HG02610 (cell line): ENCODE measurements around the gene DUSP1.

Source experiments
- ATAC-seq: cut with Tn5 transposase; IDR thresholded peaks from one replicate; pipeline ENCODE4 v1.9.1; 2021; ENCODE audit warnings: mild to moderate bottlenecking, moderate library complexity; ENCODE audit not compliant: unreplicated experiment

DUSP1 gene

DNA sequence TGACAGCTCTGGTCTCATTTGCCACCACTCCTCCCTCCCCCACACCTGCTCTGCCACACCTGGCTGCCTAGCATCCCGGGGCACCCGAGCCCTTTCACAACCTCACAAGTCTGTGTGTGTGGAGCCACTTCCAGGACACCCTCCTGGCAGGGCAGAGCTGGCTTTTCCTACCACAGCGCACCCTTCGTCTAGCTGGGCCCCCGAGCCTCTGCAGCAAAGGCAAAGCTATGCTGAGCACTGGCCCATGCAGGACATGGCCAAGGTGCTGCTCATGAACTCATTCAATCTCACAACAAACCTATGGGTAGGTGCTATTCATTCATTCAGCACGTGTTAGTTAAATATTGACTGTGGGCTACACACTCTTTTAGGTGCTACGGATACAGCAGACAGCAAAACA lies 43.4 kb downstream of the DUSP1 start:
- ATAC-seq: no peak

DNA sequence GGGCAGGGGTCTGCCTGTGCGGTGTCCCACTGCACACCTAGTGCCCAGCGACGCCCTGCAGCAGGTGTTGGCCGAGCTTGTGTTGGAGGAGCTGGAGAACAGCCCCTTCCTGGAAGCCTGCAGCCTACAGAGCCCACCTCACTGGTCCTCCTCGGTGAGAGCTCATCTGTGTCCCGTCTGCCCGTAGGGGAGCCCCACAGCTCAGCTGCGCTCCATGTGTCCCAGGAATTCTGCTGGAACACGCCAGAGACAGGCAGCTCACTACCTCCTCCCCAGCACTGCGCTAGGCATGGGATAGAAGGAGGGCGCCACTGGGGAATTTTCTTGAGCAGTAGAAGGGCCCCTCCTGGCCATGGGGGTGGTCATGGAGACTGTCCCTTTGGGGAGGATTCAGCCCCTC lies 44.0 kb downstream of the DUSP1 start:
- no peak for ATAC-seq

DNA sequence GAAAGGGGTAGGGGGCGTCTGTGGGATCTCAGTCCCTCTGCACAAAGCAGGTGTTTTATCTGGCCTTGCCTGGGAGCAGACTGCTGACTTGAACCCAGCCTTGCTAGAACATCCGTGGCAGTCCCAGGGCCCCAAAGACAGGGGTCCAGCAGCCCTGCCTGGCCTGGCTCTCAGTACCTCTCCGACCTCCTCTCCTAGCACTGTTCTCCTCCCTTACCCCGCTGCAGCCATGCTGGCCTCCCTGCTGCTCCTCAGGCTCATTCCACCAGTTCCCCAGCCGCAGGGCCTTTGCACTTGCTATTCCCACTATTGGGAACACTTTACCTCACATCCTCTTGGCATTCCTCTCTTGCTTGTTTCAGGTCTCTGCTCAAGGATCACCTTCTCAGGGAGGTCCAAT lies 45.2 kb downstream of the DUSP1 start:
- no peak for ATAC-seq

GRCh38 chr5:172725273-172725672 lies 45.7 kb downstream of the DUSP1 start:
- no peak for ATAC-seq

DNA sequence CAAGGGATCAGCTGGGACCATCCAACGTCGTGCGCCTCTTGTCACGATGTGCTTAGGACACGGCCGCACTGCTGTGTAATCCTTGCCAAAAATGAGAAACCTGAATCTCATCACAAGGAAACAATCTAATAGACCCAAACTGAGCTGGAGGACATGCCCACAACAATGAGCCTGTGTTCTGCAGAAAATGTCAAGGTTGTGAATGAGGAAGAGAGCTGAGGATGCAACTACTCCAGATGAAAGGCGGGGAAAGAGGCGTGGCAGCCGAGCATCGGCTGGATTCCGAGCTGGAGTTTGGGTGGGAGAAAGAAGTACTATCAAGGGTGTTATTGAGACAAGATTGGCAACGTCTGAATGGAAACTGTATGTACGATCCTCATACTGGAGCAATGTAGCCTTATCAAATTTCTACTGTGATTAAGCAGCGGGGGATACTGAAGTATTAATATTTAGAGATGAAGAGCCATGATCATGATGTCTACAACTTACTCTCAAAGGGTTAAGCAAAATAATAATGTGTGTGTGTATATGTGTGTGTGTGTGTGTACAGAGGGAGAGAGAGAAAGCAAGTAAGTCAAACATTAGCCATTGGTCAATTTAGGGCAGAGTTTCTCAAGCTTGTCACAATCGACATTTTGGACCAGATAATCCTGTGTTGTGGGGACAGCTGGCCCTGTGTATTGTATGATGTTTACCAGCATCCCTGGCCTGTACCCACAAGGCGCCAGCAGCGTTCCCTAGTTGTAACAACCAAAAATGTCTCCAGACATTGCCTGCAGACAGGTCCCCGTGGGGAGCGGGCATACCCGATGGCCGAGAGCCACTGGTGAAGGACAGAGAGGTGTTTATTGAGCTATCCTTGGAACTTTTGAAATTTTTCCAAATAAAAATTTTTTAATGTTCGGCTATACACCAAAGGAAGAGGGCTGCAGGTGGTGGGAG lies 46.5 kb downstream of the DUSP1 start:
- no peak for ATAC-seq

DNA sequence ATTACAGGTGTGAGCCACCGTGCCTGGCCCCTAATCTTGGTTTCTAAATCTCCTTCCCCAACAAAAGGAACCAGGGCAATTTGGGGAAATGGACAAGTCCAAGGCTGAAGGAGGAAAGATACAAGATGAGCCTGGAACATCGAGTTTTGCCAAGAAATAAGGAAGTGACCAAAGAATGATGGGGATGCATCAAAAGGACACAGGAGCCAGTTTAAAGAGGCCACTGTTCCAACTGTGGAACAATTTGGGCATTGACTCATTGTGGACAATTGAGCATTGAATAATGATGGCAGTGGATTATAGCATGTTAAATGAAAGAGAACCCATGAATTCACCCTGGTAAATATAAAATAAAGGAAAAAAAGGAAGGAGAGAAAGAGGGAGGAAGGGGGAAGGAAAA lies 47.5 kb downstream of the DUSP1 start:
- no peak for ATAC-seq

GRCh38 chr5:172722327-172722815 lies 48.6 kb downstream of the DUSP1 start:
- no peak for ATAC-seq

DNA sequence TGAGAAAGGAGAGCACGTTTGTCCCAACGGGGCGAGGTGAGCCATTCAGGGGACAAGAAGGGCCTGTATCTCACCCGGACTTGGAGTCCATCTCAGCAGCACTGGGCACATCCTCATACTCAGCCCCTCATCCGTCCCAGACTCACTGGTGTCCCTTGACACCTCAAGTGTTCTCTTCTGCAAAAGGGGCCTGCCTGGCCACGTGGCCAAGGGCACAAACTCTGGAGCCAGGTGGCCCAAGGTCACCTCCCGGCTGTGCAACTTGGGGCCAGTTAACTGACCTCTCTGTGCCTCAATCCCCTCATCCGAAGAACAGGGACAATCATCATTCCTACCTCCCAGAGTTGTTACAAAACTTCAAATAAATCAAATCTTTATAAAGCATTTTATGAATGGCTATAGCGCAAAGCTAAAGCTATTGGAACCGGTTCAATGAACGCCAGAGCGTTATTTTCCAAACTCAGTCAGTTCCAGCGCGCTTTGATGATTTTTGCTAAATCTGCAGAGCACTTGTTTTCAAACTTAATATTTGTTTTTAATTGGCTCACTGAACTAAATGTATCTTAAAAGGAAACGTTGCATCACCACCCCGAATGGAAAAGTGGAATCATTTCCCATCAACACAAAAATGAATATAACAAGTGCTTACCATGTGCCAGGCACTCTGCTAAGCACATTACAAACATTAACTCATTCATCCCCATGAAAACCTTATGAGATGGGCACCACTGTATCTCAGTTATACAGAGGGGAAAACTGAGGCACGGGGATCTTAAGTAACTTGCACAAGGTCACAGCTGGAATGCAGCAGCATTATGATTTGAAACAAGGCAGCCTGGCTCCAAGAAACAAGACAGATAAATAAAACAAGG lies 49.3 kb downstream of the DUSP1 start:
- no peak for ATAC-seq

GRCh38 chr5:172720655-172721054 lies 50.3 kb downstream of the DUSP1 start:
- ATAC-seq: no peak

- no peak for ATAC-seq
Observed at GRCh38 chr5:172719211-172719610, 51.8 kb downstream of the DUSP1 start.

- ATAC-seq: no peak
Observed at GRCh38 chr5:172718527-172719114, 52.4 kb downstream of the DUSP1 start.
